Medulla oblongata (tissue), 1 donor: ENCODE data around the gene RAB20.
"Not testable (repeated sequence)": the region's sequence is repeated elsewhere in the genome, so short reads cannot be mapped to it uniquely, and the experiment has no call there.

Source experiments
- DNase-seq: peaks from one replicate; pipeline ENCODE4 v3.0.0-alpha.2; 2015; ENCODE audit errors: extremely low spot score

RAB20 gene, protein sequence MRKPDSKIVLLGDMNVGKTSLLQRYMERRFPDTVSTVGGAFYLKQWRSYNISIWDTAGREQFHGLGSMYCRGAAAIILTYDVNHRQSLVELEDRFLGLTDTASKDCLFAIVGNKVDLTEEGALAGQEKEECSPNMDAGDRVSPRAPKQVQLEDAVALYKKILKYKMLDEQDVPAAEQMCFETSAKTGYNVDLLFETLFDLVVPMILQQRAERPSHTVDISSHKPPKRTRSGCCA

DNA sequence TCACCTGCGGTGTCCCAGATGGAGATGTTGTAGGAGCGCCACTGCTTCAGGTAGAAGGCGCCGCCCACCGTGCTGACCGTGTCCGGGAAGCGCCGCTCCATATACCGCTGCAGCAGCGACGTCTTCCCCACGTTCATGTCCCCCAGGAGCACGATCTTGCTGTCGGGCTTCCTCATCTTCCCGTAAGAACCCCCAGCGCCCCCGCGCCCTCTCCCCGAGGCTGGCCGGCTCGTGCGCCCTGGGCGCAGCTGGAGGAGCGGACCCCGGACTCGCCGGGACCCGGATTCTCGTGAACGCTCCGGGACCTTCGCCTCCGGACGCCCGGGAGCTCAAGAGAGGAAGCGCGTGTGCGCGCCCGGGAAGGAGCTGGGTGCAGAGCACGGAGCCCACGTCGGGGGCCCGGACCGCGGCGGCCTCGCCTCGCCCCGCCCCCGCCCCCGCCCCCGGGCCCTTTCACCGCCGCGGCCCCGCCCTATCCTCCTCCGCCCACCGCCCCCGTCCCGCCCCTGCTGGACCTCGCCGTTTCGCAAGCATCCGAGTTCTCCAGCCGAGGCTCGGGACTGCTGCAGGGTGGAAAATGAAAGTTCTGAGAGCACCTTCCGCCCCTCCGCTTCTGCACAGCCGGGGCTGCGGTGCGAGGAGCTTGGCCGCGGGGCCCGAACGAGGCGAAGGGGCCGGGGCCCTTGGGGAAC, at the start of gene RAB20:
Gene RAB20, minus strand, starts transcription at position 379 of the 692 bp plus-strand sequence. Its CDS starts 203 bp downstream, at position 176.
- peak; percentile 80 for DNase-seq

DNA sequence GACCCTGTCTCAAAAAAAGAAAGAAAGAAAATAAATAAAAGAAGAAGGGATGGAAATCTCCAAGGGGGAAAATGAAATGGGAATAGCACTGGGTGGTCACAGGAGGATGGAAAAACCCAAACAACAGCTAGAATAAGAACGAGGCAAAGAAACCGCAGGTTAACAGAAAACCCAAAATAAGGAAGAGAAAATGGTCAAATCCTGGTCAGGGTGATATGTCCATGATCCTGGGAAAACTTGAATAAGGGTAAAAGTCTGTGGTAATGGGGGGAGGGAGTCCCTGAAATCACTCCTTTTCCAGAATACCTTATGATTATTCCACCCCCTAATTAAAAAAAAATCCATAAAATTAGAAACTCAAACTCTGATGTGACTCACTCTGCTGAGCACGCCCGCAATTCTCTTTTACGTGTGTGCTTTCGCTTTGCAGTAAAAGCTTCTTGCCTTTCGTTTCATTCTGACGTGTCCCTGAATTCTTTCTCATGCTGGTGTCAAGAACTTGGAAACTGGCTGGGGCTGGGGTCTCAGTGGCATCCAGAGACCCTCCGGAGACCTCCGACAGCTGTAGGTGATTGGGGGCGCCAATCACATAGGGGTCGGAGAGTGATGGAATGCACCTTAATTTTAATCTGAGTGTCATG, 49.6 kb upstream of the RAB20 start:
- DNase-seq: no peak

DNA sequence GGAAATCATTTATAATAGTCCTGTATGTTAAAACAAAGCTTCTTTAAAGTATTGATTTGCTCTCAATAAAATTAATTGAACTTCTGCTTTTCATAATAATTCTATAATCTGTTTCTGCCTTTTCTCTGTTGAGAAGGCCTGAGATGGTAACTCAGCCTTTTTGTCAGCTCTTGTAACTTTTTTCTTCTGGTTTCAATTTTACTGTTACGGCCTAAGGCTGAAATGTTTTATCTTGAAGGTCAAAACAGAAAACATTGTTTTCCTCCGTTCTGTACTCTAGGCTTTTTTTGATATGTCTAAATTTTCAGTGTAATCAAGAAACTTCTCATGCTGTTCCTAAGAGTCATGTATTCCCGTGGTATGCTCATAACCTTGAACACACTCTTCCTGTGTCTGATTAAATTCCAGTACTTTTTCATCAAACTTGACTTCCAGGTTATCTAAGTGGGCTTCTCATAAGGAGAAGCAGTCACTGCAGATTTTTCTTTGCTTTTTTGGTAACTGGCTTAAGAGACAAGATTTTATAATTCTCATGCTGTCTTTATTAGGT, 46.2 kb upstream of the RAB20 start:
- no peak for DNase-seq

DNA sequence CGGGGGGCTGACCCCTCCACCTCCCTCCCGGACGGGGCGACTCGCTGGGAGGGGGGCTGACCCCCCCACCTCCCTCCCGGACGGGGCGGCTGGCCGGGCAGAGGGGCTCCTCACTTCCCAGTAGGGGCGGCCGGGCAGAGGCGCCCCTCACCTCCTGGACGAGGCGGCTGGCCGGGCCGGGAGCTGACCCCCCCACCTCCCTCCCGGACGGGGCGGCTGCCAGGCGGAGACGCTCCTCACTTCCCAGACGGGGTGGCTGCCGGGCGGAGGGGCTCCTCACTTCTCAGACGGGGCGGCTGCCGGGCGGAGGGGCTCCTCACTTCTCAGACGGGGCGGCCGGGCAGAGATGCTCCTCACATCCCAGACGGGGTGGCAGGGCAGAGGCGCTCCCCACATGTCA, 44.8 kb upstream of the RAB20 start:
- not testable (repeated sequence) for DNase-seq

DNA sequence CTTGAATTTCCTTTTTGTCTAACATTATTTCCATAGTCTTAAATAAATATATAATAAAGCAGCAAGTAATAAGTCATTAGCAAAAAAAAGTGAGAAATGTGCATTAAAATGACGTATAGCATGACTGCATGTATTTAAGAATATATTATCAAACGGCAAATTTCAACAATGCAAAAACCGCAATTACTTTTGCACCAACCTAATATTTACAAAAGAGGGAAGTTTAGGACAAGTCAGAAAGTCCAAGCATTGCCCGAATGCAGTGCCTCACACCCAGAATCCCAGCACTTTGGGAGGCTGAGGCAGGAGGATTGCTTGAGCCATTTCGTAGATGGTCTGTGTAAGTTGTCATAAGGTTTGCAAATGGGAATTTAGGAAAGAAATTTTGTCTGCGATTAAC, 43.6 kb upstream of the RAB20 start:
- no peak for DNase-seq

DNA sequence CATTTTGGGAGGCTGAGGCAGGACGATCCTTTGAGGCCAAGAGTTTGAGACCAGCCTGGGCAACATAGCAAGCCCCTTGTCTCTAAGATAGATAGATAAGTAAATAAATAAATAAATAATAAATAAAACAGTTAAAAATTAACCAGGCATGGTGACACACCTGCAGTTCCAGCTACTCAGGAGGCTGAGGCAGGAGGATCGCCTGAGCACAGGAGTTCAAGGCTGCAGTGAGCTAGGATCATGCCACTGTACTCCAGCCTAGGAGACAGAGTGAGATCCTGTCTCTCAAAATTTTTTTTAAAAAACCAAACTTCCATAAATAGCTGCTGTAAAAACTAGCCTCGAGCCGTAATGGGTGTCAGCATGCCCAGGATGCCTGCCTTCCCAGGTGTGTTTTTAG, 39.5 kb upstream of the RAB20 start:
- DNase-seq: no peak

DNA sequence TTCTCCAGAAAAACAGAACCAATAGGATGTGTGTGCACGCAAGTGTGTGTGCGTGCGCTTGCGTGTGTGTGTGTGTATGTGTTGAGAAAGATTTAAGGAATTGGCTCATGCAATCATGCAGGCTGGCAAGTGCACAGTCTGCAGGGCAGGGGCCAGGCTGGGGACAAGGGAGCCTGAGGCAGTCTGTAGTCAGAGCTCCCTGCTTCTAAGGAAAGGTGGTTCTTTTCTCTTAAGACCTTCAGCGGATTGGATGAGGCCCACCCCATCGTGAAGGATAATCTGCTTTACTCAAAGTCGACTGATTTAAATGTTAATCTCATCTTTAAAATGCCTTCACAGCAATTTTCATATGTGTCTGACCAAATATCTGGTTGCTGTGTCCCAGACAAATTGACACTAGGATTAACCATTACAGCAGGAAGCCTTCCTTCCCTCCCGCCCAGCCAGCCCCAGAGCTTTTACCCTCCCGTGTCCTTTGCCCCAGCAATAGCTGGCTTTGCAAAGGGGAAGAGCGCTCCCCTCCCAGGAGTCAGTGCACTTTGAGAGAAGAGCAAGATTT, 38.8 kb upstream of the RAB20 start:
- DNase-seq: no peak

DNA sequence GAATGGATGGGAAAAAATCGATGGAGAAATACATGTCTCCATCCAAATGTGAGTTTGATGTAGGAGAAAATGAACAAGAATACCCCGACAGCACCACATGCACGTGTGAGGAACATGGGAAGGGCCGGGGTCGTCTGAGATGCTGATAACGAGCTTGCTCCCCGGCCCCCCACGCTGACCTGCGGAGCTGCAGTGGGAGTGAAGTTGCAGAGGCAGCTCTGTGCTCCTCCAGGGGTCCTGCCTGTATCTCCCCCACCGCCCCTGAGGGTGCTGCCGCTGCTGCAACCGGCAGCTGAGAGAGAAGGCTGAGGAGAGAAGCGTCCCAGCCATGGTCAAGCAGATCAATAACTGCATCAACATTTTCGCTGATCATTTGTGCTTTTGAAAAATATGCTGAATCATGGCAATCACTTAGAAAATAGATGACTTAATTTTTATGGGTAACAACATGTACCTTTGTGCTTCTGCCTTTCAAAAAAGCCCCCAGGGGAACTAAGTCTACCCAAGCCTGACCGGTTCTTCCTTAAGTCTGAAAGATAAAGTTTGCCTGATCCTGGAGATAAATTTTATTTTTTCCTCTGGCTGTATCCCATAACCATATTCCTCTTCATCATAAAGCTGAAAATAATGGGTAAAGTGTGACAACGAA, 35.6 kb upstream of the RAB20 start:
- DNase-seq: no peak

DNA sequence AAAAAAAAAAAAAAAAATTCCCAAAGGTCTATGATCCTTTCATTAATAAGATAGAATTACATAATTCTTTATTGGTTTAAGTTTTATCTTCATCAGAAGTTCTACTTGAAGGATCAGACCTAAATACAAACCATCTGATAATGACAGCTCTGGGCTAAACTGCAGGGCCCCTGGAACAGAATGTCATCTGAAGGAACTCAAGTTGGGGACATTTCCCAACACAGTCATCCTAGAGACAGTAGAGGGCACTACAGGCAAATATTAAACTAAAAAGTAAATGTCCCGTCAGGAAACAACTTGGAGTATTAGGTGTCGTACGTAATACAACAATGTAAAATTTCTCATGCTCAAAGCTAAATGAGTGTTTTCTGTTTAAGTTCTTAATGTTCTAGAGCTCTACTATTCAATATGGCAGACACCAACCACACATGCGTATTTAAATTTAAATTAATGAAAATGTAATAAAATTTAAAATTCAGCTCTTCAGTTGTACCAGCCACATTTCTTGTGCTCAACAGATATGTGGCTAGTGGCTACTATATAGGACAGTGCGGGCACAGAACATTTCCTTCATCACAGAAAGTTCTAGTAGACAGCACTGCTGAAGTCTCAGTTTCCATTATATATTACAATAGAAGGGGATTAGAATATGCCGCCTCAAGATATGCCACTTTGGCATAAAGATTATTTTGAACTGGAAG, 32.1 kb upstream of the RAB20 start:
- peak; percentile 77 for DNase-seq

DNA sequence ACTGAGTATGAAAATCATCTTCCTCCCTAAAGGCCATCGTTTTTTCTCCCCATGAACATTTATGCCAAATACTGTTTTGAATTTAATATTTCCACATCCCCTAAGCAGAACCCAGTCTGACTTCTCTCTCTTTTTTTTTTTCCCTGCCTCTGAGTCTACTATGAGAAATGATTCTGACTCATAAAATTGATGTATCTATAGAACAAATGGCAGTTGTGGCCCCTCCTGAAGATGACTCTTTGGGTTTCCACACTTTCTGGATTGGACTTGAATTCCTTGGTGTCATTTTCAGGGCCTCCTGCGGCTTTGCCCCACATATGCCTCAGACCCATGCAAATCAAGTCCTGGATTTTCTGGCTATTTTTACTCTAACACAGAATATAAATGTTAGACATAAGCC, 31.1 kb upstream of the RAB20 start:
- DNase-seq: no peak

DNA sequence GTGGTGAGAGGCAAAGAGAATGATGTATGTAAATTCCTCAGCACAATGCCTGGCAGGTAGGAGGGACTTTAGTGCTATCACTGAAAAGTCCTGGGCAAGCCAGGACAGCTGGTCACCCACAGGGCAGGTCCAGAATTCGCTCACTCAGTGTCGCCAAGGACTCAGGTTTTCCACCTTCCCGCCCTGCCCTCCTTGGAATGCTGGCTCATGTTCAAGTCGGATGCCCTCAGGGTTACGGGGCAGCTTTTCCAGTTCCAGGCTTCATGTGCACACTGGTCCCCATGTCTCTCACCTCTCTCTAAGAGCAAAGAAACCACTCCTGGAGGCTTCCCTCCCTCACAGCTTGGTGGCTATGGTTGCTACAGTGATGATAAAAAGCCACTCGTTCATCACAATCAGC, 29.1 kb upstream of the RAB20 start:
- DNase-seq: no peak

DNA sequence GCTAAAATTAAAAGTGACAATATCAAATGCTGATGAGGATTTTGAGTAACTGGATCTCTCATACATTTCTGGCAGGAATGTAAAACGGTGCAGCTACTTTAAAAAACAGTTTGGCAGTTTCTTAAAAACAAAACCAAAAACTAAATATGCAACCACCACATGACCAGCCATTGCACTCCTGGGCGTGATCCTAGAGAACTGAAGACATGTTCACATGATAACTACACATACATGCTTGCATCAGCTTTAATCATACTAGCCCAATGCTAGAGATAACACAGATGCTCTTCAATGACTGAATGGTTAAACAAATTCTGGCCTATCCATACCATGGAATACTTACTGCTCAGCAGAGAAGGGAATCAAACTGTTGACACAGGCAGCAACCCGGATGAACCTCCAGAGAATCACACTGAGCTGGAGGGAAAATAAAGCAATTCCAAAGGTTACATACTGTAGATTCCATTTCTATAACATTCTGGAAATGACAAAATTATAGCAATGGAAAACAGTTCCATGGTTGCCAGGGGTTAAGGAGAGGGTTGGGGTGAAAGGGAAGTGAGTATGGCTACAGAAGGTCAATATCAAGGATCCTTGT, 28.4 kb upstream of the RAB20 start:
- no peak for DNase-seq

DNA sequence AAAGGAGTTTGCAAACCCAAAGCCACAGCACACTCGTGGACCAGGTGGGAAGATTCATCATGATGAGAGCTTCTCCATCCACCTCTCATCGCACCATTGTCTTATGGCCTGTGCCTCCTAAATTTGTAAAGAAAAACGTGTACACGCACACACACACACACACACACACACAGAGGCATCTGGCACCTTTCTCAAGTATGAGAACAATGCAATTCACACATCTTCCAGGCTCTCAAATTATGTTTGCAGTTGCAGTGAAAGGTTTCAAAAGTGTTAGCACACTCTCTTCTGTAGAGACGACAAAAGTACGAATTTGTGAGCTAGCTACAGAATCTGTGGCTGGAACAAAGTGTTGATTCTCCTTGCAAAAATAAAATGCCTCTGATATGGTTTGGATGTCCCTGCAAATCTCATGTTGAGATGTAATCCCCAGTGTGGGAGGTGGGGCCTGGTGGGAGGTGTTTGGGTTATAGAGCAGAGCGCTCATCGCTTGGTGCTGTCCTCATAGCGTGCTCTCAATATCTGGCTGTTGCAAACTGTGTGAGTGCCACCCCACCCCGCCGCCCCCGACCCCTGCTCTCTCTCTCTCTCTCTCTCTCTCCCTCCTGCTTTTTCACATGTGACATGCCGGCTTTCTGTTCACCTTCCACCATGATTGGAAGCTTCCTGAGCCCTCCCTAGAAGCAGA, 21.8 kb upstream of the RAB20 start:
- no peak for DNase-seq

DNA sequence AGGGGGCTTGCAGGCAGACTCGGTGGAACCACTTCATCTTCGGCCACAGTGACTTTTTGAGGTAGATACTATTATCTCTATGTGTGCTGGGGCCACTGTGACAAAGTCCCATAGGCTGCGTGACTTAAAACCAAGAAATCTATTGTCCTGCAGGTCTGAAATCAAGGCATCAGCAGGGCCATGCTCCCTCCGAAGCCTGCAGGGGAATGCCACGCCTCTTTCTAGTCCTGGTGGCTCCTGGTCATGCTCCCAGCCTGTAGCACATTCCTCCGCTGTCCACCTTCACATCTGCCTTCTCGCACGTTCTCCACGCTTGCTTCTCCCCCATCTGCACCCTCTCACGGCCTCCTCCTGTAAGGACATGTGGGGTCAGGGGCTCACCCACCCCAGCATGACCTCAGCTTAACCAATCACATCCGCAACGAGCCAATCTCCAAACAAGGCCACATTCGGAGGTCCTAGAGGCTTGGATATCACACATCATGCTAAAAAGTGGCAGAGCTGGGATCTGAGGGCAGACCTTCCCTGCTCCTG, 21.0 kb upstream of the RAB20 start:
- DNase-seq: no peak

DNA sequence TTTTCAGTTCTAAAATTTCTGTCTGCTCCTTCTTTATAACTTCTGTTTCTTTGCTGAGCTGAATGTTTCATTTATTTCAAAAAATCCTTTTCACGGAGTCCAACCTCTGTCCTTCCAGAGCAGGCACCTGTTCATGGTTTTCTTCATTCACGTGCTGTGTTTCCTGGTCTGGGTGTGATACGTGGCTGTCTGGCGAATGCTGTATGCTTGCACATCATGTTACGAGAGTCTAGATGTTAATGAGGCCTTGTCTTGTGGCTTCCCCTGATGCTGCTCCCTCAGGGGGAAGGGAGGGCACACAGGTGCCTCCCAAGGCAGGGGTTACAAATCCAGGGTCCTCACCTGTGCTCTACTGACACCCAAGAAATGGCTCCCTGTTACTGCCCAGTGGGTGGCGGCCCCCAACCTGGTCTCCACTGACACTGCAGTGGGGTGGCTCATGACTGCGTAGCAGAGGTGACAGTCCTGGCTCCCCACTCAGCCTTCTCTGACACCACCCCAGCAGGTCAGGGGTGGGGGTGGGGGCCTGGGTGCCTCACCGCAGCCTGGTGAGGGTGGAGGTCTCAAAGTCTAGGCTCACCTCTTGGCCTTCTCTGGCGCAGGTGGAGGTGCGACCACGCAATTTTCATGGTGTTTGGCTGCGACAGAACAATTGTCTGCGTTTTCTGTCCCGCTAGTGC, 20.1 kb upstream of the RAB20 start:
- DNase-seq: no peak

DNA sequence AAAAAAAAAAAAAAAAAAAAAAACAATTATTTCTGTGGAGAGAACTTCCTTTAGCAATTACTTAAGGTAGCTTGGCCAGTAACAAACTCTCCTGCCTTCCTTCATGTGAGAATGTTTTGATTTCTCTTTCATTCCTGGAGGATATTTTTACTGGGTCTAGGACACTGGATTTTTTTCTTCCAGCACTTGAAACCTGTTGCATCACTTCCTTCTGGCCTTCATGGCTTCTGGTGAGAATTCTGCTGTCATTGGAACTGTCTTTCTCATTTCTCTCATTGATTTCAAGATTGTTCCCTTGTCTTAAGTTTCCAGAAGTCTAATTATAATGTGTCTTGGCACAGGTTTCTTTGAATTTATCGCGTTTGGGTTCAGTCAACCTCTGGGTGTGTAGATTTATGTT, 19.3 kb upstream of the RAB20 start:
- DNase-seq: no peak

DNA sequence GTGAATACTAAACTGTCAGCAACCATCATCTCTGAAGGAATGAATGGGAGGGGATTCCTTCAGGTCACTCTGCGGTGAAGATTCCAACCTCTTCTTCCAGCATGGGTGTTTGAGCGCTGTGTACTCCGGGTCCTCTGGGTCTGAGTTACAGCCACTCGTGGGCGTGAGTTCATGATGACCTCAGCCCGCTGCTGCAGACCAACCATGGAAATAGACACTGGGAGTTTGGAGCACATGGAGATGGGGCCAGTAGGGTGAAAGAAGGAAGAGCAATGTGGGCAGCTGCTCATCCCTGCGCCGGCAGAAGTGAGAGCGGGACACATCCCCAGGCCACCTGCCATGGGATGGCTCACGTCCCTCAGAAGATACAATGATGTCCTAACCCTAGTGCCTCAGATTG, 16.8 kb upstream of the RAB20 start:
- DNase-seq: no peak

DNA sequence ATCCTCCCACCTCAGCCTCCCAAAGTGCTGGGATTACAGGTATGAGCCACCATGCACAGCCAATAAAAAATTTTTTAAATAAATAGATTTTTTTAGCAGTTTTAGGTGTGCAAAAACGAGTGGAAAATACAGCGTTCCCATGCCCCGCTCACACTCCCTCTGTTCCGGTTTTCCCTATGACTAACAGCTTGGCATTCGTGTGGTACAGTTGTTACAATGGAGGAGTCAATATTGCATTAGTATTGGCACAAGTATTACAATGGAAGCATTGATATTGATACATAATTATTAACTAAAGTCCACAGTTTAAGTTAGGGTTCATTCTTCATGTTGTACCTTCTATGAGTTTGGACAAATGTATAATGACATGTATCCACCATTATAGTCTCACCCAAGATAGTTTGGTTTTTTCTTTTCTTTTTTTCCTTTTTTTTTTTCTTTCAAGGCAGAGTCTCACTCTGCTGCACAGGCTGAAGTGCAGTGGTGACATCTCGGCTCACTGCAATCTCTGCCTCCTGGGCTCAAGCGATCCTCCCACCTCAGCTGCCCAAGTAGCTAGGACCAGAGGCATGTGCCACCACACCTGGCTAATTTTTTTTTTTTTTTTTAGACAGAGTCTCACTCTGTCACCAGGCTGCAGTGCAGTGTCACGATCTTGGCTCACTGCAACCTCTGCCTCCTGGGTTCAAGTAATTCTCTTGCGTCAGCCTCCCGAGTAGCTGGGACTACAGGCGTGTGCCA, 15.4 kb upstream of the RAB20 start:
- DNase-seq: no peak

DNA sequence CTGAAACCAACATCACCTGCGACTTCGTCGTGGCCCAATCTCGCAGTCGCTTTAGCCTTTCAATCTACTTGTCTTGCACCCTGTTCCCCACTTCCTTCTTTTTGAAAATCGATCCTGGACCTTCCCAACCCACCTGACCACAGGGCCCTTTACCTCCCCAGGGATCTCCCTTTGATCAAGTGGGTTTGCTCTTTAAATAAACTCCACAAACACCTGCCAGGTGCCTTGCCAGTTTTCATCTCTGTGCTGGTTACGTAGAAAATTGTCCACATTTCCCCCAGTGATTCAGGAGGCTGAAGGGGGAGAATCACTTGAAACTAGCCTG, 14.5 kb upstream of the RAB20 start:
- DNase-seq: no peak
